Neuronal stem cell (in vitro differentiated cells): ENCODE data around the gene RIMKLB.

Experiments used
- DNase-seq: peaks from one replicate; pipeline ENCODE4 v3.0.0-alpha.2; 2013; ENCODE audit warnings: low spot score
- H2AFZ ChIP-seq: one replicate; pipeline ENCODE4 v1.6.1; 2013; ENCODE audit warnings: mild to moderate bottlenecking, low read length, inconsistent platforms
- H2AK5ac ChIP-seq: 2 replicates; pipeline ENCODE4 v1.6.1; 2013; ENCODE audit warnings: low read depth, mild to moderate bottlenecking, inconsistent platforms, low read length, moderate library complexity, mixed read lengths
- H2BK120ac ChIP-seq: 2 replicates; pipeline ENCODE4 v1.6.1; 2013; ENCODE audit warnings: low read depth, mild to moderate bottlenecking, inconsistent platforms, low read length, moderate library complexity, mixed read lengths
- H2BK12ac ChIP-seq: one replicate; pipeline ENCODE4 v1.6.1; 2013; ENCODE audit warnings: low read length, inconsistent platforms
- H2BK15ac ChIP-seq: 2 replicates; pipeline ENCODE4 v1.6.1; 2013; ENCODE audit warnings: mild to moderate bottlenecking, low read length, inconsistent platforms, mixed read lengths
- H2BK5ac ChIP-seq: one replicate; pipeline ENCODE4 v1.6.1; 2013; ENCODE audit warnings: inconsistent platforms, mild to moderate bottlenecking, low read length, moderate library complexity
- H3K14ac ChIP-seq: one replicate; pipeline ENCODE4 v1.6.1; 2013; ENCODE audit warnings: low read length, inconsistent platforms
- H3K18ac ChIP-seq: 2 replicates; pipeline ENCODE4 v1.6.1; 2013; ENCODE audit warnings: low read length, inconsistent platforms
- H3K23ac ChIP-seq: 2 replicates; pipeline ENCODE4 v1.6.1; 2013; ENCODE audit warnings: low read depth, mild to moderate bottlenecking, mixed read lengths, low read length, inconsistent platforms; ENCODE audit not compliant: poor library complexity
- H3K27ac ChIP-seq: replicated peaks from 3 replicates; pipeline ENCODE4 v1.5.1; 2013; ENCODE audit warnings: low read length, inconsistent platforms
- H3K27me3 ChIP-seq, 3 experiments: 2 replicates each; pipeline ENCODE4 v1.6.1; 2013; ENCODE audit warnings: low read length in 3 of 3, mild to moderate bottlenecking in 2 of 3, inconsistent platforms in 1 of 3, low read depth in 1 of 3, mixed read lengths in 1 of 3, moderate library complexity in 1 of 3; ENCODE audit not compliant: control insufficient read depth in 3 of 3, insufficient read depth in 3 of 3
- H3K36me3 ChIP-seq, 2 donors: replicated peaks in 1 of 2; 2 replicates each; pipeline ENCODE4 v1.6.1; 2013; ENCODE audit warnings: low read length in 2 of 2; ENCODE audit not compliant: control insufficient read depth in 2 of 2, insufficient read depth in 2 of 2
- H3K4ac ChIP-seq: 2 replicates; pipeline ENCODE4 v1.6.1; 2013; ENCODE audit warnings: inconsistent platforms, mild to moderate bottlenecking, low read length, moderate library complexity
- H3K4me1 ChIP-seq, 2 donors: 1 replicate in 1 of 2; 2 replicates in 1 of 2; pipeline ENCODE4 v1.6.1; 2013; ENCODE audit warnings: low read length in 2 of 2, low read depth in 1 of 2; ENCODE audit not compliant: control insufficient read depth in 2 of 2, insufficient read depth in 1 of 2
- H3K4me2 ChIP-seq: one replicate; pipeline ENCODE4 v1.6.1; 2013; ENCODE audit warnings: mild to moderate bottlenecking, low read length, inconsistent platforms; ENCODE audit not compliant: insufficient read depth, poor library complexity, severe bottlenecking
- H3K4me3 ChIP-seq, 2 donors: 2 replicates each; pipeline ENCODE4 v1.5.1; 2013; ENCODE audit warnings: low read length in 2 of 2, mild to moderate bottlenecking in 2 of 2, inconsistent platforms in 1 of 2, moderate library complexity in 1 of 2
- H3K79me1 ChIP-seq: one replicate; pipeline ENCODE4 v1.6.1; 2013; ENCODE audit warnings: low read depth, mild to moderate bottlenecking, inconsistent platforms, low read length, moderate library complexity
- H3K9ac ChIP-seq: one replicate; pipeline ENCODE4 v1.6.1; 2013; ENCODE audit warnings: mild to moderate bottlenecking, low read depth, low read length, inconsistent platforms; ENCODE audit not compliant: poor library complexity
- H3K9me3 ChIP-seq, 2 donors: replicated peaks in 1 of 2; 2 replicates each; pipeline versions ENCODE3 to v1.6.1; 2013; ENCODE audit warnings: low read length in 2 of 2, mild to moderate bottlenecking in 2 of 2, inconsistent platforms in 1 of 2, low read depth in 1 of 2, mixed read lengths in 1 of 2, moderate library complexity in 1 of 2; ENCODE audit not compliant: control insufficient read depth in 2 of 2, insufficient read depth in 1 of 2
- H4K8ac ChIP-seq: one replicate; pipeline ENCODE4 v1.6.1; 2013; ENCODE audit warnings: low read depth, mild to moderate bottlenecking, inconsistent platforms, low read length, moderate library complexity
- H4K91ac ChIP-seq: one replicate; pipeline ENCODE4 v1.6.1; 2013; ENCODE audit warnings: low read length, low read depth, mild to moderate bottlenecking, inconsistent platforms; ENCODE audit not compliant: poor library complexity
- WGBS, 2 donors: extraction: QIAGEN DNeasy Blood & Tissue Kit; methylation state at CpG; one replicate each; pipeline ENCODE4 v1.1.7; 2013; ENCODE audit warnings: missing lambda C conversion rate in 2 of 2, mixed read lengths in 1 of 2; ENCODE audit not compliant: insufficient read length in 2 of 2, insufficient replicate concordance in 1 of 2; ENCODE audit errors: extremely low coverage in 2 of 2; 5-methylcytosine and 5-hydroxymethylcytosine counted together

Gene RIMKLB

GRCh38 chr12:8675591-8676036 lies 22.2 kb upstream of the RIMKLB start:
- H3K4me1 ChIP-seq, result peaks cover 0 to 3% of the 10 kb centered on the region in 2 donors
- no peak overlapping the region for H3K4me3 ChIP-seq
- no peak overlapping the region for H3K27ac ChIP-seq
- H2BK12ac ChIP-seq, result no peak overlapping the region
- H2AFZ ChIP-seq, result no peak overlapping the region
- H3K36me3 ChIP-seq, result no peaks in the 10 kb centered on the region
- no peaks in the 10 kb centered on the region for H3K79me1 ChIP-seq
- no peak overlapping the region for H3K23ac ChIP-seq
- H3K9ac ChIP-seq, result no peak overlapping the region
- DNase-seq, result no peak
- H4K8ac ChIP-seq, result no peak overlapping the region
- no peak overlapping the region for H2AK5ac ChIP-seq
- no peak overlapping the region for H3K18ac ChIP-seq
- H3K14ac ChIP-seq, result no peak overlapping the region
- H3K4ac ChIP-seq, result no peak overlapping the region
- no peak overlapping the region for H3K4me2 ChIP-seq
- WGBS, 2 donors, result no CpG with 5 or more reads among the region's 3 CpGs
- H2BK5ac ChIP-seq, result no peak overlapping the region
- H3K27me3 ChIP-seq, result no peaks in the 10 kb centered on the region
- no peak overlapping the region for H2BK120ac ChIP-seq
- no peak overlapping the region for H4K91ac ChIP-seq
- H2BK15ac ChIP-seq, result no peak overlapping the region
- H3K9me3 ChIP-seq, result no peaks in the 10 kb centered on the region

GRCh38 chr12:8676651-8677050 lies 21.1 kb upstream of the RIMKLB start:
- H3K4me1 ChIP-seq, result peaks cover 0 to 3% of the 10 kb centered on the region in 2 donors
- no peak overlapping the region for H3K18ac ChIP-seq
- H3K9me3 ChIP-seq, result no peaks in the 10 kb centered on the region
- no peak overlapping the region for H3K4ac ChIP-seq
- H2BK15ac ChIP-seq, result no peak overlapping the region
- H3K14ac ChIP-seq, result no peak overlapping the region
- H2AK5ac ChIP-seq, result no peak overlapping the region
- no CpG with 5 or more reads among the region's 4 CpGs for WGBS, 2 donors
- H2BK12ac ChIP-seq, result no peak overlapping the region
- no peaks in the 10 kb centered on the region for H3K79me1 ChIP-seq
- H3K36me3 ChIP-seq, result no peaks in the 10 kb centered on the region
- no peaks in the 10 kb centered on the region for H3K27me3 ChIP-seq
- no peak for DNase-seq
- H2BK120ac ChIP-seq, result no peak overlapping the region
- H3K23ac ChIP-seq, result no peak overlapping the region
- no peak overlapping the region for H3K4me2 ChIP-seq
- H3K4me3 ChIP-seq, result no peak overlapping the region
- no peak overlapping the region for H2AFZ ChIP-seq
- no peak overlapping the region for H4K8ac ChIP-seq
- no peak overlapping the region for H4K91ac ChIP-seq
- no peak overlapping the region for H2BK5ac ChIP-seq
- H3K27ac ChIP-seq, result no peak overlapping the region
- no peak overlapping the region for H3K9ac ChIP-seq

- Histone ChIP-seq H2BK5ac (no peak overlapping the region), H3K14ac (no peak overlapping the region), H3K18ac (no peak overlapping the region), H3K4ac (no peak overlapping the region), H4K91ac (no peak overlapping the region), H4K8ac (no peak overlapping the region), H3K9me3 (no peaks in the 10 kb centered on the region), H2AFZ (no peak overlapping the region), H3K4me1 (peaks cover 0 to 3% of the 10 kb centered on the region in 2 donors), H3K79me1 (no peaks in the 10 kb centered on the region), H3K4me3 (no peak overlapping the region), H2BK120ac (no peak overlapping the region), H3K27me3 (no peaks in the 10 kb centered on the region), H3K27ac (no peak overlapping the region), H2BK15ac (no peak overlapping the region), H3K9ac (no peak overlapping the region), H3K4me2 (no peak overlapping the region), H3K36me3 (no peaks in the 10 kb centered on the region), H2AK5ac (no peak overlapping the region), H2BK12ac (no peak overlapping the region), H3K23ac (no peak overlapping the region)
- WGBS, 2 donors, result no CpG with 5 or more reads among the region's 3 CpGs
- DNase-seq, result no peak
Measured at GRCh38 chr12:8677362-8677761, 20.4 kb upstream of the RIMKLB start.

- whole genome bisulfite sequencing, 2 donors, result no CpG with 5 or more reads among the region's 3 CpGs
- no peaks in the 10 kb centered on the region for H3K27me3 ChIP-seq
- H2AK5ac ChIP-seq, result no peak overlapping the region
- H2BK120ac ChIP-seq, result no peak overlapping the region
- H2BK15ac ChIP-seq, result no peak overlapping the region
- DNase-seq, result no peak
- H3K14ac ChIP-seq, result no peak overlapping the region
- no peak overlapping the region for H2BK5ac ChIP-seq
- no peak overlapping the region for H3K4me3 ChIP-seq
- no peak overlapping the region for H3K27ac ChIP-seq
- H3K18ac ChIP-seq, result no peak overlapping the region
- no peak overlapping the region for H4K8ac ChIP-seq
- H3K9me3 ChIP-seq, result no peaks in the 10 kb centered on the region
- H3K4ac ChIP-seq, result no peak overlapping the region
- no peak overlapping the region for H3K9ac ChIP-seq
- no peak overlapping the region for H2BK12ac ChIP-seq
- H3K4me1 ChIP-seq, result peaks cover 0 to 3% of the 10 kb centered on the region in 2 donors
- H3K4me2 ChIP-seq, result no peak overlapping the region
- no peak overlapping the region for H3K23ac ChIP-seq
- H3K79me1 ChIP-seq, result no peaks in the 10 kb centered on the region
- no peak overlapping the region for H4K91ac ChIP-seq
- H2AFZ ChIP-seq, result no peak overlapping the region
- H3K36me3 ChIP-seq, result no peaks in the 10 kb centered on the region
Measured at GRCh38 chr12:8678661-8679111, 19.1 kb upstream of the RIMKLB start.
